ENCODE measurements around the gene CASR. TPM values are rescaled to one million over a fixed set of nuclear protein-coding genes. Genes with fewer than 3 reads are reported as not detected.
"Not testable (repeated sequence)": the region's sequence is repeated elsewhere in the genome, so short reads cannot be mapped to it uniquely, and the experiment has no call there.

The CASR gene
- total RNA-seq (10 to 100 TPM in 3 of 6 donors, 1 to 10 TPM in 3; 7.6 to 15.5 (median 10.5) TPM), polyA plus RNA-seq (10 to 100 TPM in 1 of 2 donors, 1 to 10 TPM in 1; 6.9 to 24.6 TPM)

- ATAC-seq (peak; percentile 62 to 81 (median 76)), DNase-seq (peak; percentile 31 to 85 (median 57)), FAIRE-seq (no peak)
- 3 to 5% methylated on average over 14 of the region's 14 CpGs for WGBS, 2 donors
- TF ChIP-seq CTCF (IDR thresholded peaks at IDR 0.05), result no peak
- Histone ChIP-seq H3K36me3 (no peaks in the 10 kb centered on the region), H3K27ac (peak within 1 kb of the TSS; percentile 51 to 80 (median 72)), H3K9me3 (no peaks in the 10 kb centered on the region), H3K4me3 (peak within 1 kb of the TSS; percentile 3 to 49 (median 44)), H3K4me1 (peaks cover 0 to 4% (median 0%) of the 10 kb centered on the region in 3 donors), H3K27me3 (no peaks in the 10 kb centered on the region)
- intact Hi-C loops (cut with DNase I), result no loop called here
Observed at GRCh38 chr3:122183521-122183892, at the start of gene CASR. TSS of gene CASR (plus strand) at chr3:122183668. CDS start at chr3:122254190, 70,522 bp downstream.

GRCh38 chr3:122146466-122146865 lies 37.0 kb upstream of the CASR start:
- FAIRE-seq (no peak), DNase-seq (peak in 1 of 6 donors; percentile 32), ATAC-seq (peak; percentile 82 to 94 (median 92))
- Histone ChIP-seq H3K4me3 (no peak overlapping the region), H3K4me1 (peaks cover 0 to 4% (median 0%) of the 10 kb centered on the region in 3 donors), H3K27me3 (no peaks in the 10 kb centered on the region), H3K27ac (no peak overlapping the region), H3K36me3 (no peaks in the 10 kb centered on the region), H3K9me3 (no peaks in the 10 kb centered on the region)
- TF ChIP-seq CTCF (IDR thresholded peaks at IDR 0.05), result no peak
- WGBS, 2 donors, result 51 to 55% methylated on average over 3 of the region's 3 CpGs
- intact Hi-C loops (cut with DNase I), result no loop called here

- TF ChIP-seq CTCF (IDR thresholded peaks at IDR 0.05), result no peak
- Histone ChIP-seq H3K27ac (no peak overlapping the region), H3K4me1 (peaks cover 0 to 4% (median 0%) of the 10 kb centered on the region in 3 donors), H3K27me3 (no peaks in the 10 kb centered on the region), H3K36me3 (no peaks in the 10 kb centered on the region), H3K4me3 (no peak overlapping the region), H3K9me3 (no peaks in the 10 kb centered on the region)
- intact Hi-C loops (cut with DNase I), result no loop called here
- WGBS, 2 donors, result 78 to 85% methylated on average over 2 of the region's 2 CpGs
- no peak for ATAC-seq
- no peak for FAIRE-seq
- no peak for DNase-seq
Observed at GRCh38 chr3:122148941-122149627, 34.4 kb upstream of the CASR start.

- ATAC-seq (no peak), FAIRE-seq (no peak), DNase-seq (no peak)
- Histone ChIP-seq H3K27me3 (no peaks in the 10 kb centered on the region), H3K36me3 (no peaks in the 10 kb centered on the region), H3K4me1 (peaks cover 0 to 4% (median 0%) of the 10 kb centered on the region in 3 donors), H3K4me3 (no peak overlapping the region), H3K27ac (no peak overlapping the region), H3K9me3 (no peaks in the 10 kb centered on the region)
- WGBS, 2 donors, result 73 to 86% methylated on average over 2 of the region's 2 CpGs
- TF ChIP-seq CTCF (IDR thresholded peaks at IDR 0.05), result no peak
- intact Hi-C loops (cut with DNase I), result no loop called here
Observed at GRCh38 chr3:122151480-122151879, 32.0 kb upstream of the CASR start.

- 92 to 98% methylated on average over 7 to 17 of the region's 31 CpGs for WGBS, 2 donors
- H3K27ac ChIP-seq; H3K27me3 ChIP-seq; H3K4me3 ChIP-seq; H3K36me3 ChIP-seq; H3K9me3 ChIP-seq; DNase-seq; ATAC-seq; intact Hi-C loops (cut with DNase I); FAIRE-seq; H3K4me1 ChIP-seq: not testable (repeated sequence)
Observed at GRCh38 chr3:122164983-122165382, 18.5 kb upstream of the CASR start.
